Panc1 (cell line): ENCODE results near the gene PDLIM4. TPM values are rescaled to one million over a fixed set of nuclear protein-coding genes. Genes with fewer than 3 reads are reported as not detected.

Source experiments
- ATAC-seq: fragments of 200-7000 bp; cut with Tn5 transposase; 2 replicates; pipeline ENCODE4 v1.9.1; 2020; ENCODE audit warnings: mild to moderate bottlenecking, moderate library complexity
- BruUV-seq: library from RNA; stranded (reverse); fragments of 400-500 nt; replicated peaks from 2 replicates; lab custom pipeline; 2021; lab: Mats Ljungman, UMichigan
- CTCF ChIA-PET: fragments of 300-600 bp; sonication (Branson Sonifier 250); formaldehyde crosslinking; loops from one replicate; lab custom pipeline; 2022; ENCODE audit warnings: antibody characterized with exemption; lab: Charles Lee
- POLR2A ChIA-PET: fragments of 300-600 bp; sonication (Branson Sonifier 250); formaldehyde crosslinking; loops from one replicate; lab custom pipeline; 2022; ENCODE audit warnings: antibody characterized with exemption; lab: Charles Lee
- DNase-seq: peaks from one replicate; pipeline ENCODE4 v3.0.0-alpha.2; 2010; ENCODE audit warnings: low read depth, low spot score
- H3K27ac ChIP-seq: 2 replicates; pipeline ENCODE4 v1.5.1; 2011; ENCODE audit warnings: mild to moderate bottlenecking, low read length, inconsistent platforms
- H3K27me3 ChIP-seq: fragments of 200-500 bp; sonication (Bioruptor generic); 2 replicates; pipeline ENCODE4 v1.6.0; 2014; ENCODE audit warnings: low read length, inconsistent platforms; ENCODE audit not compliant: control insufficient read depth, insufficient read depth
- H3K36me3 ChIP-seq: fragments of 200-500 bp; sonication (Bioruptor generic); 2 replicates; pipeline ENCODE4 v1.5.1; 2014; ENCODE audit warnings: inconsistent platforms, mild to moderate bottlenecking, low read length, moderate library complexity; ENCODE audit not compliant: control insufficient read depth, insufficient read depth
- H3K4me1 ChIP-seq: 2 replicates; pipeline ENCODE4 v1.5.1; 2011; ENCODE audit warnings: inconsistent platforms, mild to moderate bottlenecking, low read length, moderate library complexity; ENCODE audit not compliant: control insufficient read depth, insufficient read depth
- H3K4me3 ChIP-seq, 2 experiments: 2 replicates each; pipeline ENCODE4 v1.5.1; 2011 to 2012; ENCODE audit warnings: low read depth in 2 of 2, low read length in 2 of 2, mild to moderate bottlenecking in 2 of 2, inconsistent platforms in 1 of 2, moderate library complexity in 1 of 2
- H3K9me3 ChIP-seq: fragments of 200-500 bp; sonication (Bioruptor generic); 2 replicates; pipeline ENCODE4 v1.5.1; 2014; ENCODE audit warnings: low read depth, mild to moderate bottlenecking, inconsistent platforms, low read length, moderate library complexity; ENCODE audit not compliant: control insufficient read depth, insufficient read depth
- POLR2AphosphoS5 ChIP-seq: IDR thresholded peaks from 2 replicates; pipeline ENCODE4 v1.6.1; 2012; ENCODE audit warnings: mild to moderate bottlenecking, low read depth, low read length, moderate library complexity
- REST ChIP-seq, 2 experiments: IDR thresholded peaks; 2 replicates each; pipeline ENCODE4 v1.6.1; 2011 to 2012; ENCODE audit warnings: low read depth in 2 of 2, control low read depth in 1 of 2, low read length in 1 of 2, mild to moderate bottlenecking in 1 of 2, moderate library complexity in 1 of 2; ENCODE audit not compliant: insufficient read depth in 1 of 2
- SIN3A ChIP-seq: IDR thresholded peaks from 2 replicates; pipeline ENCODE4 v1.6.1; 2012; ENCODE audit warnings: low read depth, mild to moderate bottlenecking, low read length, moderate library complexity, borderline replicate concordance; ENCODE audit not compliant: insufficient read depth
- TCF7L2 ChIP-seq: IDR thresholded peaks from 2 replicates; pipeline ENCODE4 v1.6.1; 2011; ENCODE audit warnings: mild to moderate bottlenecking, low read depth, low read length, inconsistent platforms
- in situ Hi-C: cut with HindIII; loops from 2 replicates; pipeline ENCODE4 v1.10.0; 2016; ENCODE audit warnings: low sequenced_read_pairs, low pct_unique_long_range_greater_than_20kb
- intact Hi-C: fragments of 100-400 bp; cut with micrococcal nuclease; formaldehyde crosslinking; loops from one replicate; pipeline ENCODE4 v1.10.0; 2022; ENCODE audit not compliant: unreplicated experiment
- total RNA-seq: library from RNA; stranded (reverse); gene quantifications from one replicate; pipeline ENCODE4 v1.2.1, GENCODE V29; 2021; ENCODE audit not compliant: unreplicated experiment
- TF ChIP-seq, protein P1 (sequence below): fragments of 450-650 bp; IDR thresholded peaks from 2 replicates; pipeline ENCODE4 v1.5.1; 2017; ENCODE audit warnings: mild to moderate bottlenecking

Gene PDLIM4
- total RNA-seq, 1 experiment from 2014 or later = 9.9 TPM

GRCh38 chr5:132239776-132240175 is 17.7 kb upstream of the PDLIM4 start:
- H3K4me3 ChIP-seq = no peak overlapping the region
- intact Hi-C loops = no loop called here
- H3K4me1 ChIP-seq = no peaks in the 10 kb centered on the region
- BruUV-seq = no TSS peak
- CTCF ChIA-PET = no interaction called here
- H3K27ac ChIP-seq = no peak overlapping the region
- in situ Hi-C loops = no loop called here
- DNase-seq = no peak
- no peak for TF ChIP-seq POLR2AphosphoS5
- no peak for TF ChIP-seq TCF7L2
- TF ChIP-seq, protein P1, sequence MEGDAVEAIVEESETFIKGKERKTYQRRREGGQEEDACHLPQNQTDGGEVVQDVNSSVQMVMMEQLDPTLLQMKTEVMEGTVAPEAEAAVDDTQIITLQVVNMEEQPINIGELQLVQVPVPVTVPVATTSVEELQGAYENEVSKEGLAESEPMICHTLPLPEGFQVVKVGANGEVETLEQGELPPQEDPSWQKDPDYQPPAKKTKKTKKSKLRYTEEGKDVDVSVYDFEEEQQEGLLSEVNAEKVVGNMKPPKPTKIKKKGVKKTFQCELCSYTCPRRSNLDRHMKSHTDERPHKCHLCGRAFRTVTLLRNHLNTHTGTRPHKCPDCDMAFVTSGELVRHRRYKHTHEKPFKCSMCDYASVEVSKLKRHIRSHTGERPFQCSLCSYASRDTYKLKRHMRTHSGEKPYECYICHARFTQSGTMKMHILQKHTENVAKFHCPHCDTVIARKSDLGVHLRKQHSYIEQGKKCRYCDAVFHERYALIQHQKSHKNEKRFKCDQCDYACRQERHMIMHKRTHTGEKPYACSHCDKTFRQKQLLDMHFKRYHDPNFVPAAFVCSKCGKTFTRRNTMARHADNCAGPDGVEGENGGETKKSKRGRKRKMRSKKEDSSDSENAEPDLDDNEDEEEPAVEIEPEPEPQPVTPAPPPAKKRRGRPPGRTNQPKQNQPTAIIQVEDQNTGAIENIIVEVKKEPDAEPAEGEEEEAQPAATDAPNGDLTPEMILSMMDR = no peak
- TF ChIP-seq REST (IDR thresholded peaks at IDR 0.05; ENCODE audit: insufficient read depth in 1 of 2, low read depth in 2 of 2, low read length in 1 of 2) = no peak
- no peak for TF ChIP-seq SIN3A
- no peaks in the 10 kb centered on the region for H3K27me3 ChIP-seq
- POLR2A ChIA-PET = no interaction called here
- ATAC-seq = no peak
- 0 out of 2 replicates have a peak, but pooled peaks cover 3% of the 10 kb centered on the region for H3K9me3 ChIP-seq
- no peaks in the 10 kb centered on the region for H3K36me3 ChIP-seq

DNA sequence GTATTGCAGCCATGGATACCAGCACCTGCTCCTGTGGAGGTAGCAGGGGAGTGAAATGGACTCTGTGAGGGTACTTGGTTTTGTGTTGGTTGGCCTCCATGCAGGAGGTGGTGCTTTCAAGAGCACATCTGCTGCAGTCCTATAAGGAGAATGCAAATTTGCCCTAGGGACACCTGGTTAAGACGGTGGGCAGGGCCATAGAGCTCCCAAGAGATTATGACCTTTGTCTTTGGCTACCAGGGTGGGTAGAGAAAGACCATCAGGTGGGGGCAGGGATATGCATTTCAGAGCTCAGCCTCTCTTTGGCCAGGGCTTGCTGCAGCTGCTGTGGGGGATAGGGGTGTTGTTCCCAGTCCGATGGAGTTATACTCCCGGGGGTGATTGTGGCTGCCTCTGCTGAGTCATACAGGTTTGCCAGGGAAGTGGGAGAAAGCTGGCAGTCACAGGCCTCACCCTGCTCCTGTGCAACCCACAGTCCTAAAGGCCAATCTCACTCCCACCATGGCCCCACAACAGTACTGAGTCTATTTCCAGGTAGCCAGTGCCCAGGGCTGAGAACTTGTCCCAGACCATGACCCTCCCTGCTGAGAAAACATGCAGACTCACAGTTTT is 14.0 kb upstream of the PDLIM4 start:
- no peak overlapping the region for H3K27ac ChIP-seq
- intact Hi-C loops (no loop called here), in situ Hi-C loops (no loop called here)
- peaks cover 10% of the 10 kb centered on the region; the same call in 1 of the 2 replicates for H3K9me3 ChIP-seq
- H3K4me3 ChIP-seq = no peak overlapping the region
- CTCF ChIA-PET = no interaction called here
- DNase-seq (no peak), ATAC-seq (no peak)
- no peaks in the 10 kb centered on the region for H3K4me1 ChIP-seq
- POLR2A ChIA-PET = interaction anchor here (0.7 kb wide), 1 partner anchor 171 kb away, joined by 5 read pairs; no protein-coding TSS in a partner anchor
- no TSS peak for BruUV-seq
- no peaks in the 10 kb centered on the region for H3K36me3 ChIP-seq
- no peaks in the 10 kb centered on the region for H3K27me3 ChIP-seq
- TF ChIP-seq, protein P1 = no peak
- TF ChIP-seq POLR2AphosphoS5 = no peak
